Embryonic facial prominence (tissue), 1 donor: ENCODE data around the gene PODXL2.

Experiments
- DNase-seq: peaks from one replicate; pipeline ENCODE4 v3.0.0-alpha.2; 2016; ENCODE audit errors: extremely low spot score

Gene PODXL2

GRCh38 chr3:127658234-127658633, 29.2 kb downstream of the PODXL2 start:
- DNase-seq: no peak

GRCh38 chr3:127660621-127661251, 31.8 kb downstream of the PODXL2 start:
- DNase-seq: no peak

DNA sequence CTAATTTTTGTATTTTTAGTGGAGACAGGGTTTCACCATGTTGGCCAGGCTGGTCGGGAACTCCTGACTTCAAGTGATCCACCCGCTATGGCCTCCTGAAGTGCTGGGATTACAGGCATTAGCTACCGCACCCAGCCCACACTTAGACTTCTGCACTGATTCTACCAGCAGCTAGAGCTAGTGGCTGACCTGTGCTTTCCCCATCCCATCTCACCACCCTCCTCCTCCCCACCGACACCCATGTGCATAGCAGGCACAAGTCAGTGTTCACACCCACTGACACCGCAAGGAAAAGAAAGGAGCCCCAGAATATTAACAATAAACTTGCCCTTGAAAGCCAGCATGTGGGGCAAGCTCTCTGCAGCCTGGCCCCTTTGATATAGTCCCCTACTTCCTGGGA, 32.6 kb downstream of the PODXL2 start:
- DNase-seq: no peak

- DNase-seq: no peak
Observed at GRCh38 chr3:127662001-127662469, 33.0 kb downstream of the PODXL2 start.

DNA sequence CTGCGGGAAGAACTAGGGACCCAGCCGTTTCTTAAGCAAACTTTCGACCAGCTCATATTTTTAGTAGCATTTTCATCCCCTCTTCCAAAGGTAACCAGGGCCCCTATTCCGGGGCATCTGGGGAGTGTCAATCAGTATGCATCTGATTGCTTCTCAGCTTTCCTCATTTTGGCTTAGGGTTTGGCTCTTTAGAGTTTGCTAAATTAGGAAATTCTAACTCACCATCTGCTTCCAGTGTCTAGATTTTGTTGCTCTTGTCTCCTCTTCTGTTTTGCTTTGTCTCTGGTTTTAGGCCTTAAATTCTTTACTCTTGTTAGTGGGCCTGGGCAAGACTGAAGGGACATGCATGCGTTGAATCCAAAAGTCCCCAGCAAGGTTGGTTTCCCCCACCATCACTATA, 34.2 kb downstream of the PODXL2 start:
- DNase-seq: no peak

GRCh38 chr3:127665165-127665564, 36.2 kb downstream of the PODXL2 start:
- DNase-seq: no peak

- no peak for DNase-seq
Observed at GRCh38 chr3:127665586-127665985, 36.6 kb downstream of the PODXL2 start.

GRCh38 chr3:127666676-127667075, 37.7 kb downstream of the PODXL2 start:
- DNase-seq: no peak

DNA sequence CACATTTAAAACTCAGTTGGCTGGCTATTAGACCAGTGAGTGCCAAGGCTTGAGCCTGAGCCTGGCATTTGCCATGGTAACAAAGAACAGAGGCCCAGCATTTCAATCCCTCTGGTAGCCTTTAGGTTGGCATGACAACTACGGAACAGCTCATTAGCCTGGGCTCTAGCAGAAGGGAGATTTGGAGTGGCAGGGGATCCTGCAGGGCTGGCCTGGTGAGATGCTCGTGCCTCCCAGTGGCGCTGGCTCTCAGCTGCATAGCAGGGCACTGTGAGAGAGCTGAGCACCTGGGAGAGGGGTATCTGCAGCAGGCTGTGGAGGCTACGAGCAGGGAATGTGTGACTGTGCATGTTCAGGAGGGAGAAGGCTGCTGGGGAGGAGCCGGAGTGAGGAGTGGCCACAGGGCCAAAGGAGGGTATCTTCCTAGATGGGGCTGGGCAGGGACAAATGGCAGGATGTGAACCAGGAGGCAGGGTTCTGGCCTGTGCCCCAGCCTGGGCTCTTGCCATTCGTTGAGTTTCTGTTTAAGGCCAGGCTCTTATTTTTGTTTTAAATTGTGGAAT, 38.2 kb downstream of the PODXL2 start:
- no peak for DNase-seq

- no peak for DNase-seq
Observed at GRCh38 chr3:127668906-127669305, 39.9 kb downstream of the PODXL2 start.

DNA sequence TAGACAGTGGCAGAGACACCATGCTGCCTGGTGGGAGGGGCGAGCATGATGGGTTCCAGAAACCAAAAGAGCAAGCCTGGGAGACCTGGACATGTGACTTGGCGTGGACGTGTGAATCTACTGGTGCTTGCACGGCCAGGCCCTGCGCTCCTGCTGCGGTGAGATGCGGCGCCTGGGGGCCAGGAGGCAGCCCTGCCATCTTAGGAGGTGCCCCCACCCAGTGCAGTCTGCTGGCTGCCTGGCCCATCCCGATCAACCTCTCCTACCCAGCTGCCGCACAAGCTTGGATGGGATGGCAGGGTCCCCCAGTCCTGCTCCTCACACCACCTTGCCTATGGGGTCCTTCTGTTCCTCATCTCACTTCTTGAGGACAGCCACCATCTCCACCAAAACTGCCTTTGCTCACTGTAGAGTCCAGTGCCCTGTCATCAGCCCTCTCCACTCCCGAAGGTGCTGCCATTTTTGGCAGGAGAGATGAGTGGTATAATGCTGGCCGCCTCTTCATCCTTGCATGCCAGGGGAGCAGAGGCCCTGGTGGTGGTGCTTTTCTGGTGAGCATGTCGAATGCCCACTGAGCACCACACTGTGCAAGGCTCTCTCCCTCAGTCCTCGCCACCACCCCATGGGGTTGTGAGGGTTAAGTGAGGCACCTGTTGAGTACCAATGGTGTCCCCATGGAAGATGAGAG, 40.7 kb downstream of the PODXL2 start:
- DNase-seq: no peak

- no peak for DNase-seq
Observed at GRCh38 chr3:127670229-127670559, 41.2 kb downstream of the PODXL2 start.

DNA sequence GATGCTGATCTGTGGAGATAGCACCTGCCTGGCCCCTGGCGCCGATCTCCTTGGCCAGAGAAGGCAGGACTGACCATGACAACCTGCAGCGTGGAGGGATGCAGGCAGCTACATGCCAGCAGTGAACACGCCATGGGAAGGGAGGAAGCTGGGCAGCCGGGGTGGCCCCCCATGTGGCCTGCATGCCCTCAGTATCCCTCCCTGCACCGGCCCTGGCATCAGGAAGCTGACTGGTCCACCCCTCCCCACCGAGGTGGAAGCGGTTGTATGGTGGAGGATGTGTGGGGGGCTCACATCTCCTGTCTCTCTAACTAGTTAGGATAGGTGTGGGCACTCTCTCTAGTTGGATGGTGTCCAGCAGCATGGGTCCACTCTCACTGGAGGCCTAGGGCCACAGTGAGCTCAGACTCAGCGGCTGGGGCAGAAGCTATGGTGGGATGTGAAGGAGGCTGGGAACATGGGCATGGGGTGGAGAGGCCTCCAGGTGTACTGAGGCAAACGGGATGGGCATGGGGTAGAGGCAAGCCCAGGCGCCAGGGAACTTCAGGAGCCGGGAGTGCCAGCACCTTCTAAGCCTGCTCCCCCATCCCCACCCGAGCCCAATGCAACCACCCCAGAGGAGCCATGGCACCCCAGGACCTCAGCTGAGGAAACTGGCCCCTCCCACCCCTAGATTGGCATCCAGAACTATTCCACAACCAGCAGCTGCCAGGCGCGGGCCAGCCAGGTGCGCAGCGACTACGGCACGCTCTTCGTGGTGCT, 42.0 kb downstream of the PODXL2 start:
- no peak for DNase-seq

DNA sequence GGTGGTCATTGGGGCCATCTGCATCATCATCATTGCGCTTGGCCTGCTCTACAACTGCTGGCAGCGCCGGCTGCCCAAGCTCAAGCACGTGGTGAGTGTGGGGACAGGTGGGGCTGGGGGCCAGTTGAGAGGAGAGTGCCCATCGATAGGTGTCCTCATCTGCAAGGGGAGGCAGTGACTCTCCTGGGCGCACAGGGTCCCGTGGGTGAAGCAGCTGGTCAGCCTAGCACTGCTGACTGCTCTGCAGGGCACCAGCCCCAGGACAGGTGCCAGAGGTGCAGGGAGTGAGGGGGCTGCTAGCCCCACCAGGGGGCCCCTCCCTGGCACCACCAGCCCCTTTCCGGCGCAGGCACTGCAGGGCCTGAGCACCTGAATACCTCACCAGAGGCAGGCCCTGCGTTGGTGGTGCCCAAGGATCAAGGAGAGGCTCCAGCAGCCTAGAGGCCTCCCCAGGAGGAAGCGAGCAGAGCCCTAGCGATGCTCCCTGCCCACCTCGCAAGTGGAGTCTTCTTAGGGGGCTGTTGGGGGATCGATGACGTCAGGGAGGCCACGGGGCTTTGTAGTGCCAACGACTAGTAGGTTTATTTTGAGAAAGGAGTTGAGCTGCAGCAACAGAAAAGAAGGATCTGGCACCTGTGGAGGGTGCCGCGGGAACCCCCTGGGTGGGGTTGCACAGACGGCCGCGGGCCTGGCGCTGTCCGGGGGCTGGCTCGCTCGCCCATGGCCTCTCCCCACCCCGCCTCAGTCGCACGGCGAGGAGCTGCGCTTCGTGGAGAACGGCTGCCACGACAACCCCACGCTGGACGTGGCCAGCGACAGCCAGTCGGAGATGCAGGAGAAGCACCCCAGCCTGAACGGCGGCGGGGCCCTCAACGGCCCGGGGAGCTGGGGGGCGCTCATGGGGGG, 42.8 kb downstream of the PODXL2 start:
- DNase-seq: no peak

DNA sequence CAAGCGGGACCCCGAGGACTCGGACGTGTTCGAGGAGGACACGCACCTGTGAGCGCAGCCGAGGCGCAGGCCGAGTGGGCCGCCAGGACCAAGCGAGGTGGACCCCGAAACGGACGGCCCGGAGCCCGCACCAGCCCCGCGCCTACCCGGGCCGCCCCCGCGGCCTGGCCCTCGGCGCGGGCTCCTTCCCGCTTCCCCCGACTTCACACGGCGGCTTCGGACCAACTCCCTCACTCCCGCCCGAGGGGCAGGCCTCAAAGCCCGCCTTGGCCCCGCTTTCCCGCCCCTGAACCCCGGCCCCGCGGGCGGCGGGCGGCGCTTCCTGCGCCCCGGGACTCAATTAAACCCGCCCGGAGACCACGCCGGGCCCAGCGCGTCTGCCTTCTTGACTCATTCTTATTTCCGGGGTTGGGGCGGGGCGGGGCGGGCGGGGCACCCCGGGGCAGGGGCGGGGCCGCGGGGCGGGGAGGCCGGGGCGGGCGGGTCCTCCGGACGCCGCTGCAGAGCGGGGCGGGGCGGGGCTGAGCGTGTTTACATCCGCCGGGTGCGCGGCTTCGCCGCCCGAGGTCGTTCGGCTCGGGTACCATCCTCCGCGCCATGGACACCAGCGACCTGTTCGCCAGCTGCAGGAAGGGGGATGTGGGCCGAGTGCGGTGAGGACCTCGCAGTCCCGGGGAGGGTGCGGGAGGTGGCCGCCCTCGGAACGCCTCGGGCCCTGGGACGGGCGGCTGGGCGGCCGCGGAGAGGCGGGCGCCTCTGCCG, 43.6 kb downstream of the PODXL2 start, which contains the start of gene ABTB1:
Gene ABTB1, plus strand, starts transcription at position 524 of the 762 bp plus-strand sequence. Its CDS starts 74 bp downstream, at position 598.
- DNase-seq: no peak

- DNase-seq: no peak
Observed at GRCh38 chr3:127673191-127674100, 44.5 kb downstream of the PODXL2 start.

DNA sequence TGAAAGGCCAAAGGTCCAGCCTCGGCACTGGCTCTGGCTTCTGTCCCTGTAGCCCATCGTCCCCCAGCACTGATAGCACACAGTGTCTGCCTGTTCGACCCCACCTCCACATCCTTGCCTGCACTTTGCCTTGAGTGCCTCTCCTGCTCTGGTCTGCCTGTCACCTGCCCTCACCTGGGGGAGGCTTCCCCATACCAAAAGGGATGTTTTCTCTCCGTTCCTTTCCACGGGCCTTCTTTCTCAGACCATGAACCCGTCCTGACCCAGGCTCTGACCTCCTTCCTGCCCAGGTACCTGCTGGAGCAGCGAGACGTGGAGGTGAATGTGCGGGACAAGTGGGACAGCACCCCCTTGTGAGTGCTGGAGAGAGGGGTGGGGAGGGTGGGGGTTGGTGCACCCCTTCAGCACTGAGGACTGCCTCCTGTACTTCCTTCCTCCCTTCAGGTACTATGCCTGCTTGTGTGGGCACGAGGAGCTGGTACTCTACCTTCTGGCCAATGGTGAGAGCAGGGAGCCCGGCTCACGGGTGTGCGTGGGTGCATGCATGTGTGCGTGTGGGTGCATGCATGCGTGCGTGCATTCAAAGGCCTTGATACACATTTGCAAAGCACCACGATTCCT, 45.2 kb downstream of the PODXL2 start:
- DNase-seq: no peak

GRCh38 chr3:127674790-127675189, 45.8 kb downstream of the PODXL2 start:
- no peak for DNase-seq
